Measurements from ENCODE around the gene TRAF7. TPM values are rescaled to one million over a fixed set of nuclear protein-coding genes. Genes with fewer than 3 reads are reported as not detected.

Gene TRAF7
- total and polyA plus RNA-seq, 2 of the 13 experiments (the other 11 are each of a cell fraction or from before 2014, with no cell fraction given): 47.9 to 65.6 TPM

DNA sequence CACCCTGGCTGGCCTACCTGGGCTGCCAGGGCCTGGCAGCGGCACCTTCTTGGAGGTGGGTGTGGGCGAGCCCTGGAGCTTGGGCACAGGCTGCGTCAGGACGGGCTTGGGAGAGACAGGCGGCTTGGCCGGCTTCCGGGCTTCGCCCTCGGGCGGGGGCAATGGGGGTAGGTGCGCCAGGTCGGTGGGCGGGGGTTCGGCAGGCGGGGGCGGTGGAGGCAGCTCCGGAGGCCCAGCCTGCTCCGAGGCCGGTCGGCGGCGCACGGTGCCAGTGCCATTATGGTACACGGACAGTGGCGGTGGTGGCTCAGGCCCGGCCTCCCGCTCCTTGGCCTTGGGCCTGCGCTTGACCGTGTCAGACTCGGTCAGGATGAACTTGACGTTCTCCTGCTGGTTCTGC lies 24.0 kb downstream of the TRAF7 start:
- in situ Hi-C loops (cut with HindIII; ENCODE audit: extremely low pct_ligation_motif_present, low pct_unique_long_range_greater_than_20kb): no loop called here
- intact Hi-C loops (cut with micrococcal nuclease; ENCODE audit: unreplicated experiment): no loop called here
- CTCF ChIA-PET (ENCODE audit: low intra/inter-chr PET ratio, low total read pairs): no interaction called here

GRCh38 chr16:2180461-2180860 lies 24.9 kb downstream of the TRAF7 start:
- Histone ChIP-seq H3K27me3 (ENCODE audit: control insufficient read depth in 1 of 2, insufficient read depth in 2 of 2, low read length in 2 of 2) (no peaks in the 10 kb centered on the region), H2AFZ (ENCODE audit: low read length) (no peak overlapping the region), H3K4me1 (ENCODE audit: insufficient read depth, low read length) (peaks cover 17% of the 10 kb centered on the region), H3K27ac (ENCODE audit: extremely low read length, insufficient read depth, low read length) (no peak overlapping the region), H3K36me3 (replicated peaks in 1 of 2; ENCODE audit: control insufficient read depth in 1 of 2, insufficient read depth in 2 of 2, low read length in 2 of 2) (peaks cover 5 to 6% of the 10 kb centered on the region in 2 experiments; a peak in 2 of 5 replicates), H3K4me3 (replicated peaks in 1 of 3; ENCODE audit: insufficient read depth in 1 of 3, low read depth in 2 of 3, low read length in 3 of 3) (no peak overlapping the region), H4K20me1 (ENCODE audit: insufficient read depth, low read length) (no peaks in the 10 kb centered on the region), H3K9me3 (ENCODE audit: low read length) (no peaks in the 10 kb centered on the region), H3K79me2 (ENCODE audit: insufficient read depth, low read length) (no peaks in the 10 kb centered on the region), H3K4me2 (ENCODE audit: low read depth, low read length) (no peak overlapping the region), H3K9ac (ENCODE audit: insufficient read depth, low read depth, low read length) (no peak overlapping the region)
- DNase-seq (ENCODE audit: low spot score) (no peak), FAIRE-seq (no peak), ATAC-seq (no peak)
- no TSS peak for BruUV-seq (replicated peaks)
- CTCF ChIA-PET (ENCODE audit: low intra/inter-chr PET ratio, low total read pairs): no interaction called here
- POLR2A ChIA-PET: interaction anchor here (2.0 to 3.5 kb wide), 2 partner anchors 23 to 25 kb away, joined by 8 to 31 read pairs; partner anchors contain the start of gene TRAF7
- in situ Hi-C loops (cut with HindIII; ENCODE audit: extremely low pct_ligation_motif_present, low pct_unique_long_range_greater_than_20kb): no loop called here
- 94% methylated on average over 30 of the region's 43 CpGs for WGBS (ENCODE audit: low lambda C conversion rate)
- intact Hi-C loops (cut with micrococcal nuclease; ENCODE audit: unreplicated experiment): no loop called here
- TF ChIP-seq ZNF251 (CRISPR knock-in tag; IDR thresholded peaks at IDR 0.05): no peak
- no peak for TF ChIP-seq ZBTB20 (CRISPR knock-in tag; IDR thresholded peaks at IDR 0.05; ENCODE audit: borderline replicate concordance, low read depth)

More for the DNA sequence above, 24.0 kb downstream of the TRAF7 start:
- DNase-seq (ENCODE audit: low spot score) (no peak), ATAC-seq (no peak), FAIRE-seq (no peak)
- 100% methylated on average over 2 of the region's 31 CpGs for WGBS (ENCODE audit: low lambda C conversion rate)
- Histone ChIP-seq H4K20me1 (ENCODE audit: insufficient read depth, low read length) (no peaks in the 10 kb centered on the region), H2AFZ (ENCODE audit: low read length) (no peak overlapping the region), H3K79me2 (ENCODE audit: insufficient read depth, low read length) (no peaks in the 10 kb centered on the region), H3K36me3 (replicated peaks in 1 of 2; ENCODE audit: control insufficient read depth in 1 of 2, insufficient read depth in 2 of 2, low read length in 2 of 2) (peaks cover 6 to 13% of the 10 kb centered on the region in 2 experiments; a peak in 2 of 5 replicates), H3K27me3 (ENCODE audit: control insufficient read depth in 1 of 2, insufficient read depth in 2 of 2, low read length in 2 of 2) (no peaks in the 10 kb centered on the region), H3K9me3 (ENCODE audit: low read length) (no peaks in the 10 kb centered on the region), H3K4me2 (ENCODE audit: low read depth, low read length) (no peak overlapping the region), H3K9ac (ENCODE audit: insufficient read depth, low read depth, low read length) (no peak overlapping the region), H3K4me1 (ENCODE audit: insufficient read depth, low read length) (peaks cover 17% of the 10 kb centered on the region), H3K27ac (ENCODE audit: extremely low read length, insufficient read depth, low read length) (no peak overlapping the region), H3K4me3 (replicated peaks in 1 of 3; ENCODE audit: insufficient read depth in 1 of 3, low read depth in 2 of 3, low read length in 3 of 3) (no peak overlapping the region)
- no TSS peak for BruUV-seq (replicated peaks)
- TF ChIP-seq AGO2 (optimal IDR thresholded peaks at IDR 0.05; ENCODE audit: low read depth, low read length) (peak; percentile 17), ELF1 (CRISPR knock-in tag; IDR thresholded peaks at IDR 0.05) (no peak), POLR2G (IDR thresholded peaks at IDR 0.05; ENCODE audit: low read depth, low read length) (0 out of 2 replicates have a peak, but pooled peaks have one; percentile 32), ISX (CRISPR knock-in tag; conservative IDR thresholded peaks at IDR 0.05) (no peak)
- POLR2A ChIA-PET: no interaction called here
